Smooth muscle cell (in vitro differentiated cells): ENCODE results near the gene EFCAB11. TPM values are rescaled to one million over a fixed set of nuclear protein-coding genes. Genes with fewer than 3 reads are reported as not detected.

Experiments
- DNase-seq: peaks from one replicate; lab custom pipeline; 2025; ENCODE audit not compliant: unreplicated experiment; lab: John Stamatoyannopoulos, UW
- H2AFZ ChIP-seq: fragments of 200-600 bp; sonication (generic); 2 replicates; pipeline ENCODE4 v1.6.0; 2016; ENCODE audit warnings: antibody characterized with exemption, low read depth, mild to moderate bottlenecking
- H3F3A ChIP-seq: fragments of 200-600 bp; sonication (generic); 2 replicates; pipeline ENCODE4 v1.6.0; 2017; ENCODE audit warnings: antibody characterized with exemption, low read depth
- H3K27ac ChIP-seq: fragments of 200-600 bp; sonication (generic); 2 replicates; pipeline ENCODE4 v1.5.1; 2016; ENCODE audit warnings: low read depth, mild to moderate bottlenecking
- H3K27me3 ChIP-seq: fragments of 200-600 bp; sonication (generic); 2 replicates; pipeline ENCODE4 v1.6.1; 2016; ENCODE audit warnings: low read depth, mild to moderate bottlenecking
- H3K36me3 ChIP-seq: fragments of 200-600 bp; sonication (generic); 2 replicates; pipeline ENCODE4 v1.5.1; 2016; ENCODE audit warnings: low read depth
- H3K4me1 ChIP-seq: fragments of 200-600 bp; sonication (generic); 2 replicates; pipeline ENCODE4 v1.5.1; 2016; ENCODE audit warnings: low read depth
- H3K4me2 ChIP-seq: fragments of 200-600 bp; sonication (generic); 2 replicates; pipeline ENCODE4 v1.6.0; 2016; ENCODE audit warnings: mild to moderate bottlenecking
- H3K4me3 ChIP-seq: fragments of 200-600 bp; sonication (generic); 2 replicates; pipeline ENCODE4 v1.5.1; 2016; ENCODE audit warnings: mild to moderate bottlenecking
- H3K79me2 ChIP-seq: fragments of 200-600 bp; sonication (generic); 2 replicates; pipeline ENCODE4 v1.6.0; 2016; ENCODE audit warnings: low read depth, mild to moderate bottlenecking
- H3K9ac ChIP-seq: fragments of 200-600 bp; sonication (generic); 2 replicates; pipeline ENCODE4 v1.6.0; 2016; ENCODE audit warnings: low read depth
- H3K9me3 ChIP-seq: fragments of 200-600 bp; sonication (generic); replicated peaks from 2 replicates; pipeline ENCODE4 v1.5.1; 2016; ENCODE audit warnings: low read depth
- H4K20me1 ChIP-seq: fragments of 200-600 bp; sonication (generic); 2 replicates; pipeline ENCODE4 v1.6.0; 2016; ENCODE audit warnings: low read depth
- CTCF ChIP-seq: fragments of 200-600 bp; sonication (generic); IDR thresholded peaks from 2 replicates; pipeline ENCODE4 v1.5.1; 2017; ENCODE audit warnings: borderline replicate concordance, mild to moderate bottlenecking, antibody characterized with exemption; ENCODE audit not compliant: insufficient read depth, poor library complexity, severe bottlenecking
- WGBS: methylation state at CpG from one replicate; pipeline ENCODE4 v1.1.7; 2016; ENCODE audit warnings: low lambda C conversion rate; 5-methylcytosine and 5-hydroxymethylcytosine counted together
- polyA plus RNA-seq: library from polyadenylated mRNA; unstranded; fragments of >200 nt; fragmentation: Nextera tagmentation; extraction: Ambion mirVana; gene quantifications from 2 replicates; pipeline ENCODE4 v1.2.1, GENCODE V29; 2016
- total RNA-seq: library from RNA; depleted of rRNA; stranded (reverse); fragments of >200 nt; gene quantifications from 2 replicates; pipeline ENCODE4 v1.2.3, GENCODE V29; 2014

The EFCAB11 gene
- total and polyA plus RNA-seq, 2 experiments from 2014 or later = 3.1 to 9.5 TPM

GRCh38 chr14:89908712-89909450 is 45.6 kb downstream of the EFCAB11 start:
- no peak for TF ChIP-seq CTCF
- WGBS = 90% methylated on average over 9 of the region's 9 CpGs
- DNase-seq = no peak
- Histone ChIP-seq H3K4me2 (no peak overlapping the region), H3K4me1 (peaks cover 16% of the 10 kb centered on the region), H3K9me3 (no peaks in the 10 kb centered on the region), H3K9ac (no peak overlapping the region), H2AFZ (no peak overlapping the region), H3K79me2 (no peaks in the 10 kb centered on the region), H3K27me3 (no peaks in the 10 kb centered on the region), H3K4me3 (no peak overlapping the region), H3F3A (no peaks in the 10 kb centered on the region), H3K36me3 (no peaks in the 10 kb centered on the region), H3K27ac (no peak overlapping the region), H4K20me1 (no peaks in the 10 kb centered on the region)

- no peak for DNase-seq
- peaks cover 16% of the 10 kb centered on the region for H3K4me1 ChIP-seq
- no peak for TF ChIP-seq CTCF
- WGBS = 76% methylated on average over 4 of the region's 4 CpGs
- no peaks in the 10 kb centered on the region for H3F3A ChIP-seq
- H3K36me3 ChIP-seq = no peaks in the 10 kb centered on the region
- no peaks in the 10 kb centered on the region for H3K27me3 ChIP-seq
- H2AFZ ChIP-seq = no peak overlapping the region
- no peak overlapping the region for H3K4me3 ChIP-seq
- H4K20me1 ChIP-seq = no peaks in the 10 kb centered on the region
- H3K4me2 ChIP-seq = no peak overlapping the region
- no peak overlapping the region for H3K9ac ChIP-seq
- no peaks in the 10 kb centered on the region for H3K79me2 ChIP-seq
- H3K9me3 ChIP-seq = no peaks in the 10 kb centered on the region
- H3K27ac ChIP-seq = no peak overlapping the region
Observed at GRCh38 chr14:89907655-89908054, 46.9 kb downstream of the EFCAB11 start.

GRCh38 chr14:89906000-89906399 is 48.5 kb downstream of the EFCAB11 start:
- no peak overlapping the region for H2AFZ ChIP-seq
- H3K27me3 ChIP-seq = no peaks in the 10 kb centered on the region
- no peak overlapping the region for H3K27ac ChIP-seq
- H3K4me1 ChIP-seq = peaks cover 4% of the 10 kb centered on the region
- no peak overlapping the region for H3K4me2 ChIP-seq
- H3K9me3 ChIP-seq = no peaks in the 10 kb centered on the region
- H3K36me3 ChIP-seq = no peaks in the 10 kb centered on the region
- no peak for TF ChIP-seq CTCF
- H3F3A ChIP-seq = no peaks in the 10 kb centered on the region
- H4K20me1 ChIP-seq = no peaks in the 10 kb centered on the region
- no peak overlapping the region for H3K9ac ChIP-seq
- no peaks in the 10 kb centered on the region for H3K79me2 ChIP-seq
- H3K4me3 ChIP-seq = no peak overlapping the region
- DNase-seq = no peak
